Thymus (tissue), 14 donors: ENCODE data around the gene DRAXIN. TPM values are rescaled to one million over a fixed set of nuclear protein-coding genes. Genes with fewer than 3 reads are reported as not detected.
"Not testable (repeated sequence)": the region's sequence is repeated elsewhere in the genome, so short reads cannot be mapped to it uniquely, and the experiment has no call there.

Experiments
- DNase-seq, 9 donors: peaks; one replicate each; pipeline ENCODE4 v3.0.0-alpha.2; 2013; ENCODE audit warnings: low spot score in 9 of 9, low read depth in 6 of 9, missing footprints in 1 of 9
- H3K27ac ChIP-seq, 2 donors: one replicate each; pipeline ENCODE4 v1.5.1; 2013; ENCODE audit warnings: control low read depth in 1 of 2, low read depth in 1 of 2, low read length in 1 of 2, mild to moderate bottlenecking in 1 of 2, moderate library complexity in 1 of 2
- H3K27me3 ChIP-seq, 2 donors: one replicate each; pipeline ENCODE4 v1.5.1; 2013; ENCODE audit warnings: low read length in 1 of 2; ENCODE audit not compliant: control insufficient read depth in 2 of 2, insufficient read depth in 1 of 2
- H3K36me3 ChIP-seq, 2 donors: one replicate each; pipeline ENCODE4 v1.5.1; 2013; ENCODE audit warnings: low read length in 1 of 2, mild to moderate bottlenecking in 1 of 2, moderate library complexity in 1 of 2; ENCODE audit not compliant: control insufficient read depth in 2 of 2, insufficient read depth in 2 of 2
- H3K4me1 ChIP-seq, 2 donors: one replicate each; pipeline ENCODE4 v1.5.1; 2013; ENCODE audit warnings: low read length in 2 of 2; ENCODE audit not compliant: control insufficient read depth in 2 of 2, insufficient read depth in 2 of 2
- H3K4me3 ChIP-seq, 2 donors: one replicate each; pipeline ENCODE4 v1.5.1; 2013; ENCODE audit warnings: low read length in 2 of 2, control low read depth in 1 of 2, mild to moderate bottlenecking in 1 of 2
- H3K9me3 ChIP-seq, 2 donors: one replicate each; pipeline ENCODE4 v1.5.1; 2013; ENCODE audit warnings: low read length in 1 of 2, mild to moderate bottlenecking in 1 of 2; ENCODE audit not compliant: control insufficient read depth in 2 of 2, insufficient read depth in 1 of 2
- WGBS: extraction: QIAGEN DNeasy Blood & Tissue Kit; methylation state at CpG from one replicate; pipeline ENCODE4 v1.1.7; 2013; 5-methylcytosine and 5-hydroxymethylcytosine counted together
- long read RNA-seq, 10 donors: transcript quantifications; one replicate each; lab custom pipeline, GENCODE V29; 2026
- polyA plus RNA-seq: library from polyadenylated mRNA; stranded (reverse); fragments of 200-250 nt; gene quantifications from one replicate; pipeline ENCODE4 v1.2.3, GENCODE V29; 2013
- total RNA-seq: library from RNA; stranded (reverse); fragments of 120-200 nt; gene quantifications from one replicate; pipeline ENCODE4 v1.2.4, GENCODE V29; 2013
- donor health status: healthy.

The DRAXIN gene
- total RNA-seq: 0.14 TPM
- polyA plus RNA-seq: 0.14 TPM
- long read RNA-seq, donor 1: 0 reads
- long read RNA-seq, donor 2: 0 reads
- long read RNA-seq, donor 3: 0 reads
- long read RNA-seq, donor 4: 0 reads
- long read RNA-seq, donor 5: 0 reads
- long read RNA-seq, donor 6: 0 reads
- long read RNA-seq, donor 7: 0 reads
- long read RNA-seq, donor 8: 0 reads
- long read RNA-seq, donor 9: 0 reads
- long read RNA-seq, donor 10: 0 reads

GRCh38 chr1:11691302-11691914, at the start of gene DRAXIN:
TSS of gene DRAXIN (plus strand) at chr1:11691710. CDS start at chr1:11706259, 14,549 bp downstream.
- DNase-seq: peak in 1 of 9 donors; percentile 7

GRCh38 chr1:11641776-11642305, 49.7 kb upstream of the DRAXIN start:
- Histone ChIP-seq H3K9me3 (no peaks in the 10 kb centered on the region), H3K27me3 (peaks cover 0 to 9% of the 10 kb centered on the region in 2 donors), H3K27ac (no peak overlapping the region), H3K4me3 (no peak overlapping the region), H3K4me1 (no peaks in the 10 kb centered on the region), H3K36me3 (no peaks in the 10 kb centered on the region)
- 69% methylated on average over 5 of the region's 5 CpGs for WGBS
- no peak for DNase-seq

More at GRCh38 chr1:11691302-11691914, at the start of gene DRAXIN:
- 2% methylated on average over 78 of the region's 78 CpGs for WGBS
- Histone ChIP-seq H3K4me1 (peaks cover 4 to 7% of the 10 kb centered on the region in 2 donors), H3K9me3 (no peaks in the 10 kb centered on the region), H3K36me3 (no peaks in the 10 kb centered on the region), H3K4me3 (peak within 1 kb of the TSS in 1 of 2 donors; percentile 29), H3K27me3 (peaks cover 35 to 83% of the 10 kb centered on the region in 2 donors), H3K27ac (no peak within 1 kb of the TSS)

- H3K9me3 ChIP-seq, H3K4me1 ChIP-seq, H3K27ac ChIP-seq, H3K4me3 ChIP-seq, H3K36me3 ChIP-seq: not testable (repeated sequence)
- peaks cover 0 to 15% of the 10 kb centered on the region in 2 donors for H3K27me3 ChIP-seq
- 60% methylated on average over 18 of the region's 18 CpGs for WGBS
- peak in 7 of 9 donors; percentile 44 to 76 (median 54) for DNase-seq
Measured at GRCh38 chr1:11642418-11643017, 49.0 kb upstream of the DRAXIN start.

- H3K4me3 ChIP-seq: no peak overlapping the region
- H3K36me3 ChIP-seq: no peaks in the 10 kb centered on the region
- no peak for DNase-seq
- WGBS: 80% methylated on average over 5 of the region's 5 CpGs
- no peaks in the 10 kb centered on the region for H3K9me3 ChIP-seq
- no peak overlapping the region for H3K27ac ChIP-seq
- no peaks in the 10 kb centered on the region for H3K4me1 ChIP-seq
- peaks cover 3 to 28% of the 10 kb centered on the region in 2 donors for H3K27me3 ChIP-seq
Measured at GRCh38 chr1:11643782-11644181, 47.7 kb upstream of the DRAXIN start.

GRCh38 chr1:11645270-11645669, 46.2 kb upstream of the DRAXIN start:
- peaks cover 14 to 40% of the 10 kb centered on the region in 2 donors for H3K27me3 ChIP-seq
- no peak overlapping the region for H3K4me3 ChIP-seq
- 95% methylated on average over 5 of the region's 5 CpGs for WGBS

GRCh38 chr1:11645670-11646265, 45.7 kb upstream of the DRAXIN start:
- Histone ChIP-seq H3K27ac (no peak overlapping the region), H3K4me1 (peaks cover 5% of the 10 kb centered on the region in 2 donors), H3K4me3 (no peak overlapping the region), H3K27me3 (peaks cover 19 to 45% of the 10 kb centered on the region in 2 donors), H3K36me3 (no peaks in the 10 kb centered on the region), H3K9me3 (no peaks in the 10 kb centered on the region)
- WGBS: 38% methylated on average over 8 of the region's 8 CpGs
- DNase-seq: peak in 7 of 9 donors; percentile 50 to 80 (median 67)

More at GRCh38 chr1:11645270-11645669, 46.2 kb upstream of the DRAXIN start:
- DNase-seq: no peak
- peaks cover 3 to 4% of the 10 kb centered on the region in 2 donors for H3K4me1 ChIP-seq
- H3K27ac ChIP-seq: no peak overlapping the region
- no peaks in the 10 kb centered on the region for H3K36me3 ChIP-seq
- no peaks in the 10 kb centered on the region for H3K9me3 ChIP-seq

GRCh38 chr1:11646317-11646716, 45.2 kb upstream of the DRAXIN start:
- H3K9me3 ChIP-seq: no peaks in the 10 kb centered on the region
- H3K27me3 ChIP-seq: peaks cover 24 to 50% of the 10 kb centered on the region in 2 donors
- H3K4me3 ChIP-seq: no peak overlapping the region
- no peaks in the 10 kb centered on the region for H3K36me3 ChIP-seq
- WGBS: 95% methylated on average over 9 of the region's 9 CpGs
- no peak for DNase-seq
- peaks cover 5% of the 10 kb centered on the region in 2 donors for H3K4me1 ChIP-seq
- no peak overlapping the region for H3K27ac ChIP-seq

GRCh38 chr1:11647333-11647732, 44.2 kb upstream of the DRAXIN start:
- Histone ChIP-seq H3K27ac (no peak overlapping the region), H3K9me3 (no peaks in the 10 kb centered on the region), H3K36me3 (no peaks in the 10 kb centered on the region), H3K27me3 (peaks cover 29 to 61% of the 10 kb centered on the region in 2 donors), H3K4me3 (no peak overlapping the region), H3K4me1 (peaks cover 5% of the 10 kb centered on the region in 2 donors)
- DNase-seq: no peak
- 92% methylated on average over 7 of the region's 7 CpGs for WGBS
